HL-60 (cell line): ENCODE results near the gene MED1.
"Not testable (repeated sequence)": the region's sequence is repeated elsewhere in the genome, so short reads cannot be mapped to it uniquely, and the experiment has no call there.

Experiments
- DNase-seq, 2 experiments: peaks; one replicate each; pipeline ENCODE4 v3.0.0-alpha.2; 2010 to 2020; ENCODE audit warnings: low read depth in 1 of 2, low spot score in 1 of 2
- H3K27ac ChIP-seq: fragments of 250-450 bp; sonication (Bioruptor Pico); replicated peaks from 2 replicates; pipeline ENCODE4 v1.5.1; 2020; ENCODE audit warnings: mild to moderate bottlenecking, moderate library complexity
- H3K27me3 ChIP-seq: fragments of 250-450 bp; sonication (Bioruptor Pico); 2 replicates; pipeline ENCODE4 v1.5.1; 2021; ENCODE audit warnings: mild to moderate bottlenecking, moderate library complexity; ENCODE audit not compliant: insufficient read depth, poor library complexity, severe bottlenecking
- H3K4me3 ChIP-seq: replicated peaks from 2 replicates; pipeline ENCODE4 v1.5.1; 2011; ENCODE audit warnings: mild to moderate bottlenecking, control low read depth, low read length; ENCODE audit not compliant: insufficient read depth
- GABPA ChIP-seq: IDR thresholded peaks from 2 replicates; pipeline ENCODE4 v1.6.1; 2012; ENCODE audit warnings: low read depth
- POLR2AphosphoS5 ChIP-seq: IDR thresholded peaks from 2 replicates; pipeline ENCODE4 v1.6.1; 2012; ENCODE audit warnings: low read depth
- REST ChIP-seq: IDR thresholded peaks from 2 replicates; pipeline ENCODE4 v1.6.1; 2012; ENCODE audit warnings: low read depth; ENCODE audit not compliant: insufficient replicate concordance
- SPI1 ChIP-seq: IDR thresholded peaks from 2 replicates; pipeline ENCODE4 v1.6.1; 2012; ENCODE audit warnings: low read depth, mild to moderate bottlenecking, borderline replicate concordance
- TF ChIP-seq, protein P1 (sequence below): IDR thresholded peaks from one replicate; pipeline ENCODE4 v1.5.1; 2011; ENCODE audit warnings: low read length, control low read depth, inconsistent platforms; ENCODE audit not compliant: insufficient read depth

Gene MED1

GRCh38 chr17:39385040-39385439 is 66.0 kb downstream of the MED1 start:
- Histone ChIP-seq H3K27me3 (no peaks in the 10 kb centered on the region), H3K4me3 (no peak overlapping the region), H3K27ac (no peak overlapping the region)
- TF ChIP-seq, protein P1, sequence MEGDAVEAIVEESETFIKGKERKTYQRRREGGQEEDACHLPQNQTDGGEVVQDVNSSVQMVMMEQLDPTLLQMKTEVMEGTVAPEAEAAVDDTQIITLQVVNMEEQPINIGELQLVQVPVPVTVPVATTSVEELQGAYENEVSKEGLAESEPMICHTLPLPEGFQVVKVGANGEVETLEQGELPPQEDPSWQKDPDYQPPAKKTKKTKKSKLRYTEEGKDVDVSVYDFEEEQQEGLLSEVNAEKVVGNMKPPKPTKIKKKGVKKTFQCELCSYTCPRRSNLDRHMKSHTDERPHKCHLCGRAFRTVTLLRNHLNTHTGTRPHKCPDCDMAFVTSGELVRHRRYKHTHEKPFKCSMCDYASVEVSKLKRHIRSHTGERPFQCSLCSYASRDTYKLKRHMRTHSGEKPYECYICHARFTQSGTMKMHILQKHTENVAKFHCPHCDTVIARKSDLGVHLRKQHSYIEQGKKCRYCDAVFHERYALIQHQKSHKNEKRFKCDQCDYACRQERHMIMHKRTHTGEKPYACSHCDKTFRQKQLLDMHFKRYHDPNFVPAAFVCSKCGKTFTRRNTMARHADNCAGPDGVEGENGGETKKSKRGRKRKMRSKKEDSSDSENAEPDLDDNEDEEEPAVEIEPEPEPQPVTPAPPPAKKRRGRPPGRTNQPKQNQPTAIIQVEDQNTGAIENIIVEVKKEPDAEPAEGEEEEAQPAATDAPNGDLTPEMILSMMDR = no peak
- no peak for TF ChIP-seq POLR2AphosphoS5
- TF ChIP-seq GABPA = no peak
- TF ChIP-seq SPI1 = no peak
- TF ChIP-seq REST = no peak
- DNase-seq = no peak

- Histone ChIP-seq H3K27ac (no peak overlapping the region), H3K27me3 (no peaks in the 10 kb centered on the region), H3K4me3 (no peak overlapping the region)
- no peak for DNase-seq
- TF ChIP-seq, protein P1 = no peak
- no peak for TF ChIP-seq SPI1
- TF ChIP-seq POLR2AphosphoS5 = no peak
- TF ChIP-seq REST = no peak
- no peak for TF ChIP-seq GABPA
Observed at GRCh38 chr17:39380144-39380543, 70.9 kb downstream of the MED1 start.

GRCh38 chr17:39376434-39376833 is 74.6 kb downstream of the MED1 start:
- peak overlapping the region; percentile 24 for H3K27ac ChIP-seq
- TF ChIP-seq GABPA = no peak
- peak; percentile 17; the same call in 1 of the 2 replicates for TF ChIP-seq SPI1
- H3K4me3 ChIP-seq = no peak overlapping the region
- DNase-seq = peak in 1 of 2 experiments; percentile 41
- H3K27me3 ChIP-seq = no peaks in the 10 kb centered on the region

DNA sequence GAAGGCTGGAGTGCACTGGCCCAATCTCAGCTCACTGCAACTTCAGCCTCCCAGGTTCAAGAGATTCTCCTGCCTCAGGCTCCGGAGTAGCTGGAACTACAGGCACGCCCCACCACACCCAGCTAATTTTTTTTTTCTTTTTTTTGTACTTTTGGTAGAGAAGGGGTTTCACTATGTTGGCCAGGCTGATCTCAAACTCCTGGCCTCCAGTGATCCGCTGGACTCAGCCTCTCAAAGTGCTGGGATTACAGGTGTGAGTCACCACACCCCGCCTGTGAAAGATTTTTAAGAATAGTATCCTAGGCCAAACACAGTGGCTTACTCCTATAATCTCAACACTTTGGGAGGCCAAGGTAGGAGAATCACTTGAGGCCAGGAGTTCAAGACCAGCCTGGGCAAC is 83.3 kb downstream of the MED1 start:
- H3K27me3 ChIP-seq, H3K27ac ChIP-seq, DNase-seq, H3K4me3 ChIP-seq: not testable (repeated sequence)

DNA sequence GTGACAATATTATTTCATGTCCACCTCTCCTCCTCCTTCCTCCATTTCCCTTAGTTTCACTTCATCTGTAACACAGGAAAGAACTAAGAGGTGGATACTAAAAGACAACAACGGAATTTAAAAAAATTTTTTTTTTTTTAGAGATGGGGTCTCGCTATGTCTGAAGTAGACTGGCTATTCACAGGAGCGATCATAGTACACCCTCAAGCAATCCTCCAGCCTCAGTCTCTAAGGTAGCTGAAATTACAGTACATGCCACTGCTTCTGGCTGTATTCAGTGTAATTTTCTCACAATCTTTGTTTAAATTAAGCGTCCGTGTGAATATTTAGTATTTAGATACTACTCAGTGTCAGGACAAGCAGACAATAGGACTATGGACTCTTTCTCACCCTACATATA is 85.2 kb downstream of the MED1 start:
- TF ChIP-seq REST (no peak), SPI1 (no peak), POLR2AphosphoS5 (no peak), GABPA (no peak)
- TF ChIP-seq, protein P1 = no peak
- peak overlapping the region; percentile 72 for H3K27ac ChIP-seq
- no peak for DNase-seq
- peak overlapping the region; percentile 10 for H3K4me3 ChIP-seq
- H3K27me3 ChIP-seq = no peaks in the 10 kb centered on the region
